IPS-NIHi11 (cell line): Measurements from ENCODE around the gene VPS4A.
A peak's percentile ranks its signal among the peaks of the same experiment; 100 is the strongest.

ENCODE experiments used
- DNase-seq: peaks from one replicate; pipeline ENCODE4 v3.0.0; 2012; ENCODE audit warnings: mixed read lengths, low spot score

Gene VPS4A

DNA sequence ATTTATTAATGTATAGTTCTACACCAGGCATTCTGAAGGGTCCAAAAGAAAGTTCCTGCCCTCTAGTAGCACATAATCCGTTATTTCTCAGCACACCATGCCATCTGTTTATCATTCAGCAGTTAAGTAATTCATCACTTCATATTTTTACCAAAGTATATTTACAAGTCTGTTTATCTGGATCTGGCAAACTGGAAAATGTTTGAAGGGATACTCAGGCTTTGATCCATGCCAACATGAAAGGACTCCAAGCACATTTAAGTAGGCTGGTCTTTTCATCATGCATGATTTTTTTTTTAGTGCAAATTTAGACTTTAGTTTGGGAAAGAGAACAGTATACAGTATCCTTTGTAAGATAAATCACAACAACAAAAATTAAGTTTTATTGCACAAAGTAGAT, 4.1 kb upstream of the VPS4A start:
- DNase-seq = no peak

- no peak for DNase-seq
Measured at GRCh38 chr16:69307856-69308255, 3.3 kb upstream of the VPS4A start.

DNA sequence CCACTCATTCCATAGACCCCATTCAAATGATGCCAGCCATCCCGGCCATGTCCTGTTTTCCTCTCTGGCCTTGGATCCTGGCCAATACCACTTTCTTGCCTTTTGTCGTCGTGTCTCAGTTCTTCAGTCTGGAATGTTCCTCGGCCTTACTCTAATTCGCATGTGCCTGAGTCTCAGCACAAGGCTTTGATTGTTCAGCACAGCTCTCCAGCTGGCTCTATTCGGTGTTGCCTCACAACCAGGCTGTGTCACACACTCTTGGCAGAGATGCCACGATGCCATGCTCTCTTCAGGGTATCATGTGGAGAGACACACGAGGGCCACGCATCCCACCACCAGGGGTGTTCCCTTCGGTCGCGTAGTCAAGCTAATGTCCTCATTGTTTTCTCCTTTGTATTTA, 1.8 kb upstream of the VPS4A start:
- no peak for DNase-seq

DNA sequence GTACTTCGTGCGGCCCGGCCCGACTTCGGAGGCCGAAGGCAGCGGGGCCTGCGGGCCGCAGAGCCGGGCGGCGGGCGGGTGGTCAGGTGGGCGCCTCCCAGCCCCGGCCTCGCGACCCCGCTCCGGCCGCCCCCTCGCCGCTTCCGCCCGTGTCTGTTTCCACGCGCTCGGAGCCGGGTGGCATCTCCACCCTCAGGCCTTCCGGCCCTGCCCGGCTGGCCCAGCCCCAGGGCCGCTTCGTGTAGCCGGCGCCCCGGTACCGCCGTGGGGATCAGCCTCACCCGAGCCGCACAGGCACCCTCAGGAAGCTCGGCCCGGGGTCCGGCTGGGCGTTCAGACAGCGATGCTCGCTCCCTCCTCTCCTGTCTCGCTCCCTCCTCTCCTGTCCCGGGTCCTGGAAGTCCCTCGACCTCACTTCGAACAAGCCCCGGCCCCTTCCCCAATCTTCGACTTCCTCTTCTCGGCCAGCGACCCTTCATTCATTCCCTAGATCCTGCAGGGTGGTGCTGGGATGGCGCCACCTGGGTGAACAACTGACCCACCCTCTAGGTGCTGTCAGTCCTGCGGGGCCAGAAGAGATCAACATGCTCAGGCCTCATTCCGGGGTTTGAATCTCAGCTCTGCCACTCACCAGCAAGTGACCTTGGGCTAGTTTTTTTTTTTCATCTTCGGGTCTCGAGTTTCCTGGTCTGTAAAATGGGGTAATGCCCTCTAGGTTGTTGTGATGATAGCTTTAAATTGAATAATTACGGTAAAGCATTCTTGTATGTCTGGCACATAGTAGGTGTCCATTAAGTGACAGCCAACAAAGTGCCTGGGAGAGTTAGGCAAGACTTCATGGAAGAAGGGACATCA, 610 bp downstream of the VPS4A start:
- peak; percentile 67 for DNase-seq

- no peak for DNase-seq
Measured at GRCh38 chr16:69313469-69313868, 2.3 kb downstream of the VPS4A start.

DNA sequence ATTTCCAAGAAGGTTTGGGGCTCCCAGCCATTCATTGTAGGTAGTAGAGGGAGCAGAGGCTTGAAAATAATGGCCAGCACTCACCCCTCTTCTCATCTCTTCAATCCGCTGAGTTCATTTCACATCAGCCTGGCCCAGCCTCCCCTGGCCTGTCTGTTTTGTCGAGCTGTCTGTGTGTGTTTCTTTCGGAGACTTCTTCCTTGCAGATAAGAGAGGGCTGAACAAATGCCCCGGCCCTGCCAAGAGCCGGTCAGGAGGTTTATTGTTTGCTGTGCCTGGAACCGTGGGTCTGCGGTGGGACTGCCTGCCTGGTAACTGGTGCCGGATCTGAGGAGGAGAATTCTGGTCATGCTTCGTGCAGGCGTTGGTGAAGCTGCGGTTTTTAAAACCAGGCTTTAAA, 3.4 kb downstream of the VPS4A start:
- no peak for DNase-seq

DNA sequence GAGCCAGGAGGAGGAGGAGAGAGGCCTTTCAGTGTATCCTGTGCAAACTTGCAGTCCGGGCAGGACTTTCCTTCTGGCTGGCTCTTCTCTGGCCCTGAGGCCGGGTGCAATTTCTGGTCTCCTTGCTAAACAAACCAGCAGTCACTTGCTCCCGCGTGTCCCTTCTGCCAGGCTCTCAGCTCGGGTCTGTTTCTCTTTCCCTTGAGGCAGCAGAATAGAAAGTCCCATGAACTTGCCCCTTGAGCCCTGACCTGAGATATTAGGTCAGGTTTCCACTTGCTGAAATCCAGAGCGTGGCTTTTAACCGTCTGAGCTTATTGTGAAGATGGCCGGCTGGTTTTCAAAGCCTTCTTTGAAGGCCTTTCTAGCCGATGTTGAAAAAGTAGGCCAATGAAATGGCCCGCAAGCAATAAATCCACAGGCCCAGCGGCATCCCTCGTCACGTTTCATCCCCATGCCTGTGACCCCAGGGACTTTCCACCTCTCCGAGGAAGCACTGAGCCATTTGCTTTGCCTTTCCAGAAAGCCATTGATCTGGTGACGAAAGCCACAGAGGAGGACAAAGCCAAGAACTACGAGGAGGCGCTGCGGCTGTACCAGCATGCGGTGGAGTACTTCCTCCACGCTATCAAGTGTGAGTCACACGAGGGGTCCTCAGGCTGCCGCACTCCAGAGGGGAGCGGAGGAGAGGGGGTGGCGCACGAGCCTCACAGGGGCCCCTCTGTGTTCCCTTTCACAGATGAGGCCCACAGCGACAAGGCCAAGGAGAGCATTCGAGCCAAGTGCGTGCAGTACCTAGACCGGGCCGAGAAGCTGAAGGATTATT, 4.5 kb downstream of the VPS4A start:
- DNase-seq = no peak

DNA sequence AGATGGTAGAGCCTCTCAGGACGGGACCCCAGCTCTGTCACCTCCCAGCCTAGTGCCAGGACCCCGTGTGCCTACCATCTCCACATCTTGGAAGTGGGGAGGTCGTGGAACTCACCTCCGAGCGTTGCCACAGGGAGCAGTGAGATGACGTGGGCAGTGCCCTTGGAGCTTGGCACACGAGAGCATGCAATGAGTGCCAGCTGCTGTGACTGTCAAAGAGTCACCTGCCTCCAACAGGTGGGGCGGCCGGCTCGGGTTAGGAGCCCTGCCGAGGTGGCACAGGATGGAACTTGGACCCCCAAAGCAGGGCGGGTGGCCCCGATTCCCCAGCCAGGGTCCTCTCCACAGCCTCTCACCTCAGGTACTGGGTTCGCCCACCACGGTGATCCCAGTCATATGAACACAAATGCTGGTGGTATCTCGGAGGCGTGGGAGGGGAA, 5.5 kb downstream of the VPS4A start:
- DNase-seq = no peak

- no peak for DNase-seq
Measured at GRCh38 chr16:69318177-69318910, 7.2 kb downstream of the VPS4A start.

GRCh38 chr16:69318911-69319289, 7.8 kb downstream of the VPS4A start:
- no peak for DNase-seq

DNA sequence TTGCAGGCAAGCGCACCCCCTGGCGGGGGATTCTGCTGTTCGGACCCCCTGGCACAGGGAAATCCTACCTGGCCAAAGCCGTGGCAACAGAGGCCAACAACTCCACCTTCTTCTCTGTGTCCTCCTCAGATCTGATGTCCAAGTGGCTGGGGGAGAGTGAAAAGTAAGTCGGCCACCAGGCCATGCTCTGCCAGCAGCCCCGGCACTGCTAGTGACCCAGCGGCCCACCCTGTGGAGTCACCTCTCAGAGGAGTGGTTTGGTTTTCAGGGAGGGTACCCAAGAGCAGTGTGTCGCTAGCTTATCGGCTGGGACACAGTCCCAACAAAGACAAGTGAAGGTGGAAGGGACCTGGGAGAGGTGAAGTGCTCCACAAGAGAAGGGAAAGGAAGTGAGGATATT, 8.2 kb downstream of the VPS4A start:
- DNase-seq = no peak

DNA sequence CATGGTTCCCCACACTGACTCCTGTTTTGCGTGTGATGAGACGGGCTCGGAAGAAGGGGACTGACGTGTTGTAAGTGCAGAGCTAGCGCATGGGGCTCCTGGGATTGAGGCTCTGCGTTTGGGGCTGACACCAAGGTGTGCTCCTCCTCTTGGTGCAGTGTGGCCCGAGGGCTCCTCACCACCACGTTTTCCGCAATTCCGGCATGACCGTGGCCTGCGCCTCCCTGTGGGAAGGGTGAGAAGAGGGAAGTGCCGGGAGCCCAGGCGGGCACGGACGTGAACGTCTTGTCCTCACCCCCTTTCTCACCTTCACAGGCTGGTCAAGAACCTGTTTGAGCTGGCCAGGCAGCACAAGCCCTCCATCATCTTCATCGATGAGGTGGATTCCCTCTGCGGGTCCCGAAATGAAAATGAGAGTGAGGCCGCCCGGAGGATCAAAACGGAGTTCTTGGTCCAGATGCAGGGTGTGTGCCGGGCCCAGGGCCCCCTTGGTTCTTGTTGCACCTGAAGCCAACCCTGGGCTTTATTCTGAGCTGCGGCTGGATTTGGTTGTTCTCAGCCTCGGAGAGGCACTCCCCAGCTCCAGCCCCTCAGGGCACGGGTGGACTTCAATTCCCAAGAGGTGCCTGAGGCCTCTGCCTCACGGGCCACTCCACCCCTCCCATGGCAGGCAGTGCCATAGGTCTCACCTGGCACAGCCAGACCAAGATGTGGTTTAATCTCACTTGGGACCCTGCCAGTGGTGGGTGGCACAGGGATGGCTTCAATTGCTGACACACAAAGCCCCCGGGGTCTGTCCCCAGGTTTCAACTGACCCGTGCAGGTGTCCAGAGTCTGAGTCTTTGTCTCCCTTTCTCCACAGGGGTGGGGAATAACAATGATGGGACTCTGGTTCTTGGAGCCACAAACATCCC, 8.9 kb downstream of the VPS4A start:
- no peak for DNase-seq

- no peak for DNase-seq
Measured at GRCh38 chr16:69320740-69321073, 9.6 kb downstream of the VPS4A start.

DNA sequence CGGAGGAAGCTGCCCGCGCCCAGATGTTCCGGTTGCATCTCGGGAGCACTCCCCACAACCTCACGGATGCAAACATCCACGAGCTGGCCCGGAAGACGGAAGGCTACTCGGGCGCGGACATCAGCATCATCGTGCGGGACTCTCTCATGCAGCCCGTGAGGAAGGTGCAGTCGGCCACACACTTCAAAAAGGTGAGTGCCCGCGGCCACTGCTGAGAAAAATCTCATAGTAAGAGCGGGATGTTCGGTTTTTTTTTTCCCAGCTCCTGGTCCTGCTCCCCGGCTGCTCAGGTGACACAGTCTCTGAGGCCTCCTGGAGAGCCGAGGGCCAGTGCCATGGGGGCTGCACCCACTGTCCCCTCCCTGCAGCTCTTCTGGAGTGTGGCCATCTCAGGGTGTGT, 9.9 kb downstream of the VPS4A start:
- DNase-seq = no peak

- DNase-seq = no peak
Measured at GRCh38 chr16:69322343-69322742, 11.2 kb downstream of the VPS4A start.

DNA sequence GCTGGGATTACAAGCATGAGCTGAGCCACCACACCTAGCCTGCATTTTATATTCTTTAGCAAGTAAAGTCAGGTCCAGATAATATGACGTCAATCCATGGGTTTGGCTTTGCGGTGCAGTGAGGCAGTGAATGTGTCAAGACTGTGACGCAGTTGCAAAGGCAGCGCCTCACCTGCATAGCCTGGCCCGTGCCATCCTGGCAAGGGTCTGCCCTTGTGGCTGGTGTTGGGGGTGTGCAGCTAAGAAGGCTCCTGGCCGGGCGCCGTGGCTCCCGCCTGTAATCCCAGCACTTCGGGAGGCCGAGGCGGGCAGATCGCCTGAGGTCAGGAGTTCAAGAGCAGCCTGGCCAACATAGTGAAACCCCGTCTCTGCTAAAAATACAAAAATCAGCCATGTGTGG, 12.3 kb downstream of the VPS4A start:
- DNase-seq = no peak

- DNase-seq = no peak
Measured at GRCh38 chr16:69324013-69324531, 12.9 kb downstream of the VPS4A start.

- no peak for DNase-seq
Measured at GRCh38 chr16:69324585-69325253, 13.6 kb downstream of the VPS4A start.

DNA sequence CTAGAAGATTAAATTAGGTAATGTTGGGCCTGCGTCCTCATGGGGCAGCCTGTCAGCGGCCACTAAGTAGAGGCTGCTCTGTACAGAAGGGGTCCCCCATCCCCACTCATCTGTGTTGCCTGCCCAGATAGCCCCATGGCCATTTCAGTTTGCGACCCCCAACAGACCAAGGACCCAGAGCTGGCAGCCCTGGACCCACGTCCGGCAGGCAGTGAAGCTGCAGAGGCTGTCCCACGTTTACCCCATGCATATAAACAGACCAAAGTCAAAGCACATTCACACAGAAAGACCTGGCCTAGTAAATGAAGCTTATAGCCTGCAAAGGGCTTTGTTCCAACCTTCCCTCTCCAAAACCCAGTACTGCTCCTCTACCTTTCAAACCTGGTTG, 14.6 kb downstream of the VPS4A start:
- no peak for DNase-seq

GRCh38 chr16:69326172-69326873, 15.2 kb downstream of the VPS4A start:
- no peak for DNase-seq
